Vagina (tissue), 2 donors: ENCODE measurements around the gene CCDC32. TPM values are rescaled to one million over a fixed set of nuclear protein-coding genes. Genes with fewer than 3 reads are reported as not detected.
"Not testable (repeated sequence)": the region's sequence is repeated elsewhere in the genome, so short reads cannot be mapped to it uniquely, and the experiment has no call there.

Experiments
- DNase-seq, 2 donors: peaks; one replicate each; pipeline ENCODE4 v3.0.0-alpha.2; 2017; ENCODE audit errors: extremely low spot score in 2 of 2
- H3K27ac ChIP-seq: fragments of 200-600 bp; sonication (generic); one replicate; pipeline ENCODE4 v1.5.1; 2019
- H3K27me3 ChIP-seq: fragments of 200-600 bp; sonication (generic); one replicate; pipeline ENCODE4 v1.5.1; 2019
- H3K36me3 ChIP-seq, 2 donors: fragments of 200-600 bp; sonication (generic); one replicate each; pipeline ENCODE4 v1.5.1; 2017 to 2019
- H3K4me1 ChIP-seq: fragments of 200-600 bp; sonication (generic); one replicate; pipeline ENCODE4 v1.5.1; 2019
- H3K4me3 ChIP-seq, 2 donors: fragments of 200-600 bp; sonication (generic); 1 replicate in 1 of 2; 2 replicates in 1 of 2; pipeline ENCODE4 v1.5.1; 2016 to 2019
- H3K9me3 ChIP-seq: fragments of 200-600 bp; sonication (generic); one replicate; pipeline ENCODE4 v1.5.1; 2019
- CTCF ChIP-seq, 3 experiments: fragments of 450-650 bp in 2 of 3; fragments of 200-600 bp in 1 of 3; sonication (generic) in 1 of 3; IDR thresholded peaks; one replicate each; pipeline ENCODE4 v1.5.1; 2017 to 2019; ENCODE audit warnings: antibody characterized with exemption in 3 of 3, mild to moderate bottlenecking in 2 of 3, moderate library complexity in 2 of 3
- POLR2A ChIP-seq, 2 donors: fragments of 450-650 bp; IDR thresholded peaks; one replicate each; pipeline ENCODE4 v1.6.1; 2017; ENCODE audit warnings: antibody characterized with exemption in 2 of 2, mild to moderate bottlenecking in 2 of 2, moderate library complexity in 2 of 2
- POLR2AphosphoS5 ChIP-seq, 2 donors: sonication (generic); formaldehyde crosslinking; IDR thresholded peaks; one replicate each; pipeline ENCODE4 v1.9.0; 2017; ENCODE audit warnings: antibody characterized with exemption in 2 of 2, mild to moderate bottlenecking in 2 of 2, low read depth in 1 of 2; ENCODE audit not compliant: insufficient read depth in 1 of 2
- intact Hi-C: fragments of 100-400 bp; cut with DNase I; formaldehyde crosslinking; loops from one replicate; pipeline ENCODE4 v1.15.1; 2023
- total RNA-seq: library from RNA; depleted of rRNA; stranded (reverse); fragments of >200 nt; gene quantifications from one replicate; pipeline ENCODE4 v1.2.3, GENCODE V29; 2016

Gene CCDC32
- total RNA-seq, 1 donor from 2014 or later, result 20.6 TPM

GRCh38 chr15:40582726-40583246, 17.9 kb upstream of the CCDC32 start:
- Histone ChIP-seq H3K27me3 (no peaks in the 10 kb centered on the region), H3K4me1 (no peaks in the 10 kb centered on the region), H3K4me3 (peak overlapping the region in 1 of 2 donors; percentile 19), H3K27ac (no peak overlapping the region), H3K36me3 (no peaks in the 10 kb centered on the region), H3K9me3 (no peaks in the 10 kb centered on the region)
- intact Hi-C loops, result no loop called here
- DNase-seq, result no peak
- TF ChIP-seq POLR2A (IDR thresholded peaks at IDR 0.05) (no peak), CTCF (IDR thresholded peaks at IDR 0.05) (no peak), POLR2AphosphoS5 (IDR thresholded peaks at IDR 0.05; ENCODE audit: insufficient read depth in 1 of 2, low read depth in 1 of 2) (no peak)

GRCh38 chr15:40581796-40582195, 17.0 kb upstream of the CCDC32 start:
- H3K4me1 ChIP-seq, H3K27ac ChIP-seq, H3K9me3 ChIP-seq, H3K36me3 ChIP-seq, intact Hi-C loops, H3K4me3 ChIP-seq, H3K27me3 ChIP-seq, DNase-seq: not testable (repeated sequence)

- H3K4me3 ChIP-seq, result no peak overlapping the region
- H3K9me3 ChIP-seq, result no peaks in the 10 kb centered on the region
- H3K27ac ChIP-seq, result no peak overlapping the region
- no peak for DNase-seq
- no peaks in the 10 kb centered on the region for H3K27me3 ChIP-seq
- no peaks in the 10 kb centered on the region for H3K4me1 ChIP-seq
- intact Hi-C loops, result no loop called here
- TF ChIP-seq POLR2AphosphoS5 (IDR thresholded peaks at IDR 0.05; ENCODE audit: insufficient read depth in 1 of 2, low read depth in 1 of 2) (no peak), CTCF (IDR thresholded peaks at IDR 0.05) (no peak), POLR2A (IDR thresholded peaks at IDR 0.05) (no peak)
- H3K36me3 ChIP-seq, result peaks cover 0 to 5% of the 10 kb centered on the region in 2 donors
Measured at GRCh38 chr15:40578892-40579291, 14.1 kb upstream of the CCDC32 start.

GRCh38 chr15:40576914-40577313, 12.1 kb upstream of the CCDC32 start:
- H3K4me1 ChIP-seq, H3K27me3 ChIP-seq, H3K9me3 ChIP-seq, H3K27ac ChIP-seq, DNase-seq, H3K4me3 ChIP-seq, intact Hi-C loops: not testable (repeated sequence)
- peaks cover 0 to 15% of the 10 kb centered on the region in 2 donors for H3K36me3 ChIP-seq

- H3K27me3 ChIP-seq, result no peaks in the 10 kb centered on the region
- H3K36me3 ChIP-seq, result peaks cover 0 to 19% of the 10 kb centered on the region in 2 donors
- intact Hi-C loops, result no loop called here
- no peak for DNase-seq
- no peak overlapping the region for H3K27ac ChIP-seq
- H3K4me1 ChIP-seq, result peaks cover 8% of the 10 kb centered on the region
- no peak overlapping the region for H3K4me3 ChIP-seq
- TF ChIP-seq POLR2AphosphoS5 (IDR thresholded peaks at IDR 0.05; ENCODE audit: insufficient read depth in 1 of 2, low read depth in 1 of 2), result no peak
- TF ChIP-seq CTCF (IDR thresholded peaks at IDR 0.05), result no peak
- TF ChIP-seq POLR2A (IDR thresholded peaks at IDR 0.05), result no peak
- no peaks in the 10 kb centered on the region for H3K9me3 ChIP-seq
Measured at GRCh38 chr15:40575113-40575512, 10.3 kb upstream of the CCDC32 start.

- Histone ChIP-seq H3K27ac (peak within 1 kb of the TSS; percentile 79), H3K4me3 (peak within 1 kb of the TSS; percentile 68 to 80), H3K27me3 (no peaks in the 10 kb centered on the region), H3K4me1 (peaks cover 12% of the 10 kb centered on the region), H3K9me3 (no peaks in the 10 kb centered on the region), H3K36me3 (peaks cover 0 to 19% of the 10 kb centered on the region in 2 donors)
- peak in 1 of 2 donors; percentile 94 for DNase-seq
- TF ChIP-seq POLR2AphosphoS5 (IDR thresholded peaks at IDR 0.05; ENCODE audit: insufficient read depth in 1 of 2, low read depth in 1 of 2), result peak; percentile 94 to 95
- TF ChIP-seq POLR2A (IDR thresholded peaks at IDR 0.05), result peak in 1 of 2 donors; percentile 43
- TF ChIP-seq CTCF (IDR thresholded peaks at IDR 0.05), result no peak
- intact Hi-C loops, result no loop called here
Measured at GRCh38 chr15:40569129-40569953, 4.5 kb upstream of the CCDC32 start, which contains the start of gene RPUSD2. RPUSD2 (plus strand) TSS chr15:40569299; CDS start chr15:40569338, 39 bp downstream.
